Measurements from ENCODE around the gene ITIH5.

The ITIH5 gene

GRCh38 chr10:7511612-7512011 is 155.2 kb downstream of the ITIH5 start:
- no peak for DNase-seq
